IMR-90 (cell line): ENCODE data around the gene PKP3. TPM values are rescaled to one million over a fixed set of nuclear protein-coding genes. Genes with fewer than 3 reads are reported as not detected.

Experiments used
- ATAC-seq: fragments of 200-7000 bp; cut with Tn5 transposase; 2 replicates; pipeline ENCODE4 v1.9.1; 2020; ENCODE audit warnings: low read depth, mild to moderate bottlenecking, moderate library complexity
- BruUV-seq: library from RNA; stranded (reverse); fragments of 400-500 nt; replicated peaks from 2 replicates; lab custom pipeline; 2021; lab: Mats Ljungman, UMichigan
- CTCF ChIA-PET: fragments of 300-600 bp; formaldehyde crosslinking; extraction: SDS; loops from one replicate; lab custom pipeline; 2021; ENCODE audit warnings: antibody characterized with exemption; lab: Yijun Ruan, JAX
- POLR2A ChIA-PET: fragments of 300-600 bp; sonication (Branson Sonifier 250); formaldehyde crosslinking; loops from one replicate; lab custom pipeline; 2022; ENCODE audit warnings: antibody characterized with exemption; ENCODE audit not compliant: unreplicated experiment; lab: Charles Lee
- DNase-seq: peaks from one replicate; pipeline ENCODE4 v3.0.0; 2013
- H2AFZ ChIP-seq: replicated peaks from 2 replicates; pipeline ENCODE3; 2013; ENCODE audit warnings: low read length, mild to moderate bottlenecking; ENCODE audit not compliant: poor library complexity
- H2AK5ac ChIP-seq: 2 replicates; pipeline ENCODE4 v1.6.1; 2013; ENCODE audit warnings: low read depth, low read length, inconsistent platforms
- H2AK9ac ChIP-seq: replicated peaks from 2 replicates; pipeline ENCODE3; 2013; ENCODE audit warnings: mild to moderate bottlenecking, low read depth, low read length, moderate library complexity; ENCODE audit not compliant: poor library complexity
- H2BK120ac ChIP-seq: 2 replicates; pipeline ENCODE4 v1.6.1; 2013; ENCODE audit warnings: low read depth, low read length, inconsistent platforms
- H2BK15ac ChIP-seq: 3 replicates; pipeline ENCODE4 v1.6.1; 2013; ENCODE audit warnings: low read depth, low read length, inconsistent platforms
- H2BK20ac ChIP-seq: 2 replicates; pipeline ENCODE4 v1.6.1; 2013; ENCODE audit warnings: low read depth, mild to moderate bottlenecking, inconsistent platforms, low read length, moderate library complexity
- H2BK5ac ChIP-seq: 2 replicates; pipeline ENCODE4 v1.6.1; 2013; ENCODE audit warnings: mild to moderate bottlenecking, low read depth, low read length, inconsistent platforms; ENCODE audit not compliant: poor library complexity, severe bottlenecking
- H3K14ac ChIP-seq: replicated peaks from 2 replicates; pipeline ENCODE4 v1.6.1; 2013; ENCODE audit warnings: low read depth, low read length, inconsistent platforms
- H3K18ac ChIP-seq: 2 replicates; pipeline ENCODE4 v1.6.1; 2013; ENCODE audit warnings: low read depth, low read length, control low read depth
- H3K23ac ChIP-seq: 2 replicates; pipeline ENCODE4 v1.6.1; 2013; ENCODE audit warnings: low read depth, low read length, inconsistent platforms
- H3K27ac ChIP-seq: 2 replicates; pipeline ENCODE4 v1.5.1; 2013; ENCODE audit warnings: mild to moderate bottlenecking, control low read depth, low read length; ENCODE audit not compliant: insufficient read depth
- H3K27me3 ChIP-seq: 2 replicates; pipeline ENCODE4 v1.6.1; 2013; ENCODE audit warnings: low read length; ENCODE audit not compliant: control insufficient read depth, insufficient read depth
- H3K36me3 ChIP-seq: 2 replicates; pipeline ENCODE4 v1.6.1; 2013; ENCODE audit warnings: low read length, mixed read lengths; ENCODE audit not compliant: control insufficient read depth, insufficient read depth
- H3K4ac ChIP-seq: 2 replicates; pipeline ENCODE4 v1.6.1; 2013; ENCODE audit warnings: low read depth, low read length, inconsistent platforms
- H3K4me1 ChIP-seq: 2 replicates; pipeline ENCODE4 v1.6.1; 2013; ENCODE audit warnings: low read length, mixed read lengths; ENCODE audit not compliant: control insufficient read depth, insufficient read depth
- H3K4me2 ChIP-seq: 2 replicates; pipeline ENCODE4 v1.6.1; 2013; ENCODE audit warnings: low read depth, mild to moderate bottlenecking, control low read depth, low read length, moderate library complexity
- H3K4me3 ChIP-seq: 2 replicates; pipeline ENCODE4 v1.5.1; 2013; ENCODE audit warnings: low read depth, mild to moderate bottlenecking, control low read depth, low read length, moderate library complexity; ENCODE audit not compliant: insufficient read depth
- H3K56ac ChIP-seq: 2 replicates; pipeline ENCODE4 v1.6.1; 2013; ENCODE audit warnings: low read length, inconsistent platforms; ENCODE audit not compliant: insufficient read depth; ENCODE audit errors: extremely low read depth
- H3K79me1 ChIP-seq, 2 experiments: 2 replicates each; pipeline ENCODE4 v1.6.1; 2013; ENCODE audit warnings: low read length in 2 of 2, inconsistent platforms in 1 of 2, low read depth in 1 of 2
- H3K9ac ChIP-seq: 2 replicates; pipeline ENCODE4 v1.6.1; 2013; ENCODE audit warnings: low read depth, low read length, control low read depth
- H3K9me1 ChIP-seq: 2 replicates; pipeline ENCODE4 v1.6.1; 2013; ENCODE audit warnings: low read length, inconsistent platforms; ENCODE audit not compliant: insufficient read depth
- H3K9me3 ChIP-seq: 2 replicates; pipeline ENCODE4 v1.6.1; 2013; ENCODE audit warnings: low read length; ENCODE audit not compliant: control insufficient read depth, insufficient read depth
- H4K20me1 ChIP-seq: 2 replicates; pipeline ENCODE4 v1.6.1; 2013; ENCODE audit warnings: low read length, inconsistent platforms; ENCODE audit not compliant: insufficient read depth
- H4K5ac ChIP-seq: 2 replicates; pipeline ENCODE4 v1.6.1; 2013; ENCODE audit warnings: mild to moderate bottlenecking, low read depth, low read length, control low read depth
- H4K8ac ChIP-seq, 2 experiments: 2 replicates each; pipeline ENCODE4 v1.6.1; 2013; ENCODE audit warnings: low read depth in 2 of 2, low read length in 2 of 2, control low read depth in 1 of 2, inconsistent platforms in 1 of 2
- H4K91ac ChIP-seq: 2 replicates; pipeline ENCODE4 v1.6.1; 2013; ENCODE audit warnings: low read depth, low read length, inconsistent platforms; ENCODE audit not compliant: insufficient read depth
- BHLHE40 ChIP-seq: fragments of 150-350 bp; IDR thresholded peaks from 2 replicates; pipeline ENCODE4 v1.6.1; 2016; ENCODE audit warnings: mild to moderate bottlenecking, low read depth, low read length
- POLR2A ChIP-seq: IDR thresholded peaks from 2 replicates; pipeline ENCODE4 v1.6.1; 2012; ENCODE audit warnings: mild to moderate bottlenecking, low read depth, low read length
- RFX5 ChIP-seq: IDR thresholded peaks from 2 replicates; pipeline ENCODE4 v1.8.0; 2012; ENCODE audit warnings: low read depth, mild to moderate bottlenecking, low read length, moderate library complexity
- SMC3 ChIP-seq: fragments of 150-350 bp; IDR thresholded peaks from 2 replicates; pipeline ENCODE4 v1.6.1; 2016; ENCODE audit warnings: low read depth, mild to moderate bottlenecking, antibody characterized with exemption, low read length, moderate library complexity
- WGBS, 2 experiments: methylation state at CpG; one replicate each; pipeline versions ENCODE4 v1.1.5 to v1.1.7; 2013; ENCODE audit warnings: missing lambda C conversion rate in 2 of 2; ENCODE audit not compliant: insufficient read length in 1 of 2; ENCODE audit errors: extremely low coverage in 2 of 2; 5-methylcytosine and 5-hydroxymethylcytosine counted together
- dilution Hi-C: fragments of 300-500 bp; cut with HindIII; formaldehyde crosslinking; loops from one replicate; pipeline ENCODE4 v1.14.3; 2018; ENCODE audit warnings: low sequenced_read_pairs; ENCODE audit not compliant: unreplicated experiment
- in situ Hi-C: fragments of 300-500 bp; cut with MboI; formaldehyde crosslinking; loops from 3 replicates; pipeline ENCODE4 v1.14.3; 2019; ENCODE audit warnings: low sequenced_read_pairs, inconsistent platforms, mixed read lengths
- intact Hi-C: fragments of 100-400 bp; cut with micrococcal nuclease; formaldehyde crosslinking; loops from 2 replicates; pipeline ENCODE4 v1.10.0; 2022
- polyA plus RNA-seq, 3 experiments: library from polyadenylated mRNA; depleted of rRNA; stranded (reverse); fragments of >200 nt; gene quantifications; 2 replicates each; pipeline ENCODE4 v1.2.3, GENCODE V29; 2012; ENCODE audit warnings: low replicate concordance in 1 of 3
- total RNA-seq: library from RNA; depleted of rRNA; stranded (reverse); fragments of >200 nt; gene quantifications from 2 replicates; pipeline ENCODE4 v1.2.3, GENCODE V29; 2012
- TF ChIP-seq, protein P1 (sequence below): fragments of 150-350 bp; IDR thresholded peaks from 2 replicates; pipeline ENCODE4 v1.6.1; 2017; ENCODE audit warnings: mild to moderate bottlenecking, antibody characterized with exemption, low read length, low read depth

Gene PKP3
- total and polyA plus RNA-seq, 2 of the 4 experiments (the other 2 are of a cell fraction), result 1.5 to 2.2 TPM

DNA sequence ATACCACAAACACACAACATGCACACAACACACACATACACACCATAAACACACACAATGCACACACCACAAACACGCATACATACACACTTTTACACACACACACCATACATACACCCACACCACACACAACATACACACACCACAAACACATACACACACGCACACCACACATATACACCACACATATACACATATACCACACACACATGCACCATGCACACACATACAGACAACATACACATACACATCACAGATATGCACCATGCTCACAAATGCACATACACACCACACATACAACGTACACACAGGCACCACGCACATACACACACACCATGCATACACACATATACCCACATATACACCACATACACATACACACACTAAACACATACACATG, 36.4 kb upstream of the PKP3 start:
- intact Hi-C loops (loop anchor here (2.0 kb wide), 2 partner anchors 45 to 151 kb away; partner anchors contain the start of genes BET1L and RIC8A), in situ Hi-C loops (loop anchor here (10.0 kb wide), 1 partner anchor 53 kb away; the partner anchor contains the start of gene IFITM2), dilution Hi-C loops (no loop called here)
- POLR2A ChIA-PET, result no interaction called here
- Histone ChIP-seq H4K5ac (no peak overlapping the region), H2AK5ac (no peak overlapping the region), H2BK120ac (no peak overlapping the region), H4K20me1 (no peaks in the 10 kb centered on the region), H3K4me3 (no peak overlapping the region), H3K56ac (no peak overlapping the region), H3K4ac (no peak overlapping the region), H2BK20ac (no peak overlapping the region), H2BK15ac (no peak overlapping the region), H3K18ac (no peak overlapping the region), H3K9ac (no peak overlapping the region), H2AK9ac (no peak overlapping the region), H3K27me3 (peaks cover 8% of the 10 kb centered on the region), H3K36me3 (no peaks in the 10 kb centered on the region), H3K9me1 (peaks cover 23% of the 10 kb centered on the region), H3K4me2 (no peak overlapping the region), H3K4me1 (peaks cover 8% of the 10 kb centered on the region), H4K91ac (no peak overlapping the region), H2BK5ac (peak overlapping the region; percentile 100), H2AFZ (no peak overlapping the region), H3K23ac (0 out of 2 replicates have a peak overlapping the region, but pooled peaks have one; percentile 2), H3K9me3 (peaks cover 2% of the 10 kb centered on the region; the same call in 1 of the 2 replicates), H3K79me1 (peaks cover 0 to 17% of the 10 kb centered on the region in 2 experiments; a peak in 1 of 4 replicates), H4K8ac (no peak overlapping the region), H3K27ac (no peak overlapping the region), H3K14ac (no peak overlapping the region)
- BruUV-seq, result no TSS peak
- ATAC-seq, result no peak
- 100% methylated on average over 1 to 3 of the region's 4 CpGs for WGBS, 2 experiments
- no peak for DNase-seq
- TF ChIP-seq POLR2A, result no peak
- TF ChIP-seq BHLHE40, result no peak
- no peak for TF ChIP-seq SMC3
- no peak for TF ChIP-seq RFX5
- TF ChIP-seq, protein P1, sequence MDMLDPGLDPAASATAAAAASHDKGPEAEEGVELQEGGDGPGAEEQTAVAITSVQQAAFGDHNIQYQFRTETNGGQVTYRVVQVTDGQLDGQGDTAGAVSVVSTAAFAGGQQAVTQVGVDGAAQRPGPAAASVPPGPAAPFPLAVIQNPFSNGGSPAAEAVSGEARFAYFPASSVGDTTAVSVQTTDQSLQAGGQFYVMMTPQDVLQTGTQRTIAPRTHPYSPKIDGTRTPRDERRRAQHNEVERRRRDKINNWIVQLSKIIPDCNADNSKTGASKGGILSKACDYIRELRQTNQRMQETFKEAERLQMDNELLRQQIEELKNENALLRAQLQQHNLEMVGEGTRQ, result no peak
- CTCF ChIA-PET, result no interaction called here
